Duodenal mucosa (tissue), 2 donors: ENCODE measurements around the gene FGF18.

Experiments used
- H3K27ac ChIP-seq: one replicate; pipeline ENCODE4 v1.7.0; 2013; ENCODE audit warnings: low read depth, low read length
- H3K27me3 ChIP-seq, 2 donors: one replicate each; pipeline ENCODE4 v1.7.0; 2013; ENCODE audit warnings: low read length in 2 of 2, control low read depth in 1 of 2; ENCODE audit not compliant: insufficient read depth in 2 of 2, control insufficient read depth in 1 of 2
- H3K36me3 ChIP-seq, 2 donors: one replicate each; pipeline ENCODE4 v1.7.0; 2013; ENCODE audit warnings: low read length in 2 of 2, control low read depth in 1 of 2; ENCODE audit not compliant: insufficient read depth in 2 of 2, control insufficient read depth in 1 of 2
- H3K4me1 ChIP-seq, 2 donors: one replicate each; pipeline ENCODE4 v1.7.0; 2013; ENCODE audit warnings: low read length in 2 of 2, control low read depth in 1 of 2; ENCODE audit not compliant: insufficient read depth in 2 of 2, control insufficient read depth in 1 of 2
- H3K4me3 ChIP-seq, 2 donors: one replicate each; pipeline ENCODE4 v1.7.0; 2013; ENCODE audit warnings: low read length in 2 of 2, low read depth in 1 of 2
- H3K9ac ChIP-seq, 2 donors: one replicate each; pipeline ENCODE4 v1.7.0; 2013; ENCODE audit warnings: low read length in 2 of 2, low read depth in 1 of 2
- H3K9me3 ChIP-seq, 2 donors: one replicate each; pipeline ENCODE4 v1.7.0; 2013; ENCODE audit warnings: low read length in 2 of 2, control low read depth in 1 of 2; ENCODE audit not compliant: control insufficient read depth in 1 of 2

Gene FGF18

DNA sequence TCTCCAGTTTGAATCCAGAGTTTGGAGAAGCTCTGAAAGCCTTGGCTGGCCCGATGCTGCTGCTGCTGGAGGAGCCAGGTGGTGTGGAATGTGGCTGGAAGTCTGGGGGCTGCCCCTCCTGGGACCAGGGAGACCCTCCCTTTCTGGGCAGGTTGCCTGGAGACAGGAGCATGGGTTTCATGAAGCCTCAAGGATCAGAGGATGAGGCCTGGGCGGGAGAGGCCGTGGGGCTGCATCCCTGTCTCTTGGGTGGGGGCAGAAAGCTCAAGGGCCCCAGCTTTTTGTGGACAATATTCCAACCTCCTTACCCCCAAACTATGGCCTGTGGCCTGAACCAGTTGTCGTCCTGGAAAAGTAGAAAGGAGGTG is 10.1 kb downstream of the FGF18 start:
- Histone ChIP-seq H3K36me3 (no peaks in the 10 kb centered on the region), H3K27me3 (no peaks in the 10 kb centered on the region), H3K27ac (no peak overlapping the region), H3K4me1 (no peaks in the 10 kb centered on the region), H3K9me3 (no peaks in the 10 kb centered on the region), H3K9ac (no peak overlapping the region), H3K4me3 (no peak overlapping the region)

DNA sequence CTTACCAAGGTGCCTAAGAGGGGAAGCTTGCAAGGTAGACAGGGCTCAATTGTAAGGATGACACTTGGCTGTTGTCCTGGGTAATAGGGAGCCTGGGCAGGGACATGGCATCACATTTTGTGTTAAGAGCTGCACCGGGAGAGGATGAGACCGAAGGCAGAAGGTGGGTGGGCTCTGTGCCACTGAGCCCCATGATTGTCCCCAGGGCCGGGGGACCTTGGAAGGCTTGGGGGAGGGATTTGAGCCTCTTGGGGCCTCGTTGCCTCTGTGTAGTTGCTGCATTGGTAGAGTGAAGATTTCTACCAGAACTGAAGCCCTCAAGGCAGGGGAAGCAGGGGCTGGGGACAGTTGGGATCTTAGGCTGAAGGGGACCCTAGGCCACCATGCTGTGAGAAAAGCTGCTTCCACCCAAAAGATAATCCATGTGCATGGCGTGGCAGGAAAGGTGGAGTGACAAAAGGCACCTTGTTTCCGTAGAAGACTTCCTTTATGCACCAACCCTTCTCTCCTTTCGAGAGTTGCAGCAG is 11.9 kb downstream of the FGF18 start:
- no peaks in the 10 kb centered on the region for H3K27me3 ChIP-seq
- H3K36me3 ChIP-seq, result no peaks in the 10 kb centered on the region
- H3K9ac ChIP-seq, result no peak overlapping the region
- no peaks in the 10 kb centered on the region for H3K9me3 ChIP-seq
- H3K4me1 ChIP-seq, result no peaks in the 10 kb centered on the region
- H3K4me3 ChIP-seq, result no peak overlapping the region
- H3K27ac ChIP-seq, result no peak overlapping the region

DNA sequence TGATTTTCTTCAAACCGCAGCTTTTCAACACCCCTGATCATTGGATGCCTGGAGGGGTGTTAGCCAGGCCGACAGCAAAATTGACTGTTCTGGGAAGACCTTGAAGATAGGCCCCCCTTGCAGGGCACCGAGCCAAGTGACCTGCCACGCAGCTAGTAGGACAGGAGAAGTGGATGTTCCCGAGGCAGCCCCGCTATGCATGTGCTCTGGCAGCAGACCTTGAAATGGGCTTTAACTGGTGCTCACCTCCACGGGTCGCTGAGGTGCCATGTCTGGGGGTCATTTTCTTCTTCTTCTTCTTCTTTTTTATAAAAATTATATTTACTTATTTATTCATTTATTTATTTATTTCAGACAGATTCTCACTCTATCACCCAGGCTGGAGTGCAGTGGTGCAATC is 12.6 kb downstream of the FGF18 start:
- Histone ChIP-seq H3K4me1 (no peaks in the 10 kb centered on the region), H3K27ac (no peak overlapping the region), H3K4me3 (no peak overlapping the region), H3K9ac (no peak overlapping the region), H3K36me3 (no peaks in the 10 kb centered on the region), H3K9me3 (no peaks in the 10 kb centered on the region), H3K27me3 (no peaks in the 10 kb centered on the region)

DNA sequence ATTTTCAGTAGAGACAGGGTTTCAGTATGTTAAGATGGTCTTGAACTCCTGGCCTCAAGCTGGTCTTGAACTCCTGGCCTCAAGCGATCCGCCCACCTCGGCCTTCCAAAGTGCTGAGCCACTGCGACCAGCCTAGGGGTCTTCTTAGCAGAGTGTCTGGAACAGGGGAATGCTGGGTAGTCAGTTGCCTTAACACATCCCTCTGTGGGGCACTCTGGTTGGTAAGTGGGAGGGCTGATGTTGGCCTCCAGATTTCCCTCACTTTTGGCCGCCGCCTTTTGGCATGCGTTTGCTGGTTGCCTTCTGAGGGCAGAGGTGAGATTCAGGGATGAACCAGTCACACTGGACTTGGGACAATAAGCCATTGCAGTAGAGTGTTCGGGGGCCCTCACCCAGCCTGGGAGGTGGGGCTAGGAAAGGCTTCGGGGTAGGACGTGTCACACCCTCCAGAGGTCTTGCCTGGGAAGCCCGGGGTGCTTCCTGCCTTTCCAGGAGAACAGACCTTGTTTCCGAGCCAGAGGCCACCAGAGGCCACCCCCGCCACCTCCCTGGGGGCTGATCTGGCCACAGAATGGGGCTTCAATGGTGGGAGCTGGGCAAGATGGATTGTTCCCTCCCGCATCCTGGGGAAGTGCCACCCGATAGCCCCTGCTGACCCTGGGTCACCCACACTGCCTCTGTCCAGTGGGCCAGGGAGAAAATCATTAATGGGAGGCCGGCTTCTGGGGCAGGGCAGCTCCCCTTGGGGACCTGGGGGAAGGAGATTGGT is 13.3 kb downstream of the FGF18 start:
- H3K27ac ChIP-seq, result no peak overlapping the region
- no peak overlapping the region for H3K4me3 ChIP-seq
- H3K4me1 ChIP-seq, result no peaks in the 10 kb centered on the region
- no peaks in the 10 kb centered on the region for H3K9me3 ChIP-seq
- no peak overlapping the region for H3K9ac ChIP-seq
- no peaks in the 10 kb centered on the region for H3K27me3 ChIP-seq
- H3K36me3 ChIP-seq, result no peaks in the 10 kb centered on the region

DNA sequence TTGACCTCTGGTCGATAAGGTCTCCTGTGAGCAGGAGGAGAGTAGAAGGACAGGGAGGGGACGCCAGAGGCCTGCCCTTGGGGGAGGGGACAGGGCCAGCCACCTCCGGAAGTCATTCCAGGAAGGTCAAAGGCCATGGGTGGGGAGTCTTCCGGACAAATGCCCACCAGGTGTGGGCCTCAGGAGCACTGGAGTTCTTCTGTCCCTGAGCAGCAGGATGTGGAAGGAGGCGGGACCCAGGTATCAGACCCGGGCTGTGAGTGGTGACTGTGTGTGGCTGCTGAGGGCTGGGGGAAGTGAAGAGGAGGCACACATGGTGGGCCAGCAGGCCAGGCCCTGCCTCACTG is 13.9 kb downstream of the FGF18 start:
- Histone ChIP-seq H3K9me3 (no peaks in the 10 kb centered on the region), H3K27me3 (no peaks in the 10 kb centered on the region), H3K27ac (no peak overlapping the region), H3K36me3 (no peaks in the 10 kb centered on the region), H3K9ac (no peak overlapping the region), H3K4me3 (no peak overlapping the region), H3K4me1 (no peaks in the 10 kb centered on the region)

DNA sequence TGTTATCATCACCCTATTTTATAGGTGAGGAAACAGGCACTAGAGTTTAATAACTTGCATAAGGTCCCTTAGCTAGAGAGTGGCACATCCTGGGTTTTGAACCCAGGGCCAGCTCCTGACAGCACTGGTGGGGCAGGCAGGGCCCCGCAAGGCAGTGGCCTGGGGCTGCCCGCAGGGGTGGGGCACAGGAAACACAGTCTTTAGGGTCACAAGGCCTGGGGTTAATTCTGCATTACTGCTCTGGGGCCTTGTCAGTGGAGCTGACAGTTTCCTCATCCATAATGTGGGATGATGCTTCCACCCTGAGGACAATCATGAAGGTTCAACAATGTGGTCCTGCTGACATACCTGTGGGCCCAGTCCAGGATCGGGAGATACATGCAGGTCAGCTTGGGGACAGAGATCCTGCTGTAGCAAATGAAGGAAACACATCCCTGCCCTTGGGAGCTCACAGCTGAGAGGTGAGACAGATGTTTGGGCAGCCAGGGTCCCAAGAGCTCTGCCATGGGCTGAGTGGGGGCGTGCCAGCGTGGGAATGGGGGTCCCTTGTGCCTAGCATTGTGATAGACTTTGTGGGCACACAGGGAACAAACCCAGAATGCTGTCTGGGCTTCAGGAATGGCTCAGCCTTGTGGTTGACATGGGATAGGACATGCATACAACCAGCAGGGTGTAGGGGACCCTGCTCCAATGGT is 14.7 kb downstream of the FGF18 start:
- Histone ChIP-seq H3K4me3 (no peak overlapping the region), H3K4me1 (no peaks in the 10 kb centered on the region), H3K36me3 (no peaks in the 10 kb centered on the region)

DNA sequence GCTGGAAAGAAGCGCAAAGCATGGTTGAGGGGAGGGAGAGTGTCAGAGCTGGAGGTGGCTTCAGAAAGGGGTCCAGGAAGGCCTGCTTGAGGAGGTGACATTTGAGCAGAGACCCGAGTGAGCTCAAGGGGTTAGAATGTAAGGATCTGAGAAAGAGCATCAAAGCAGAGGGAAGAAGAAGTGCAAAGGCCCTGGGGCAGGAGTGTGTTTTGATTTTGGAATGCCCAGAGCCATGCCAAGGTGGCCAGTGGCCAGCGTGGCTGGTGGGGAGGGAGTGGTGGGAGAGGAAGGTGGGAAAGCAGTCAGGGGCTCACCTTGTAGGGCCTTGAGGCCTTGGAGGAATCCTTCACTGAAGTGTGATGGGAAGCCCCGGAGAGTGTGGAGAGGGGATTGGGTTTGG is 15.4 kb downstream of the FGF18 start:
- no peaks in the 10 kb centered on the region for H3K9me3 ChIP-seq
- no peaks in the 10 kb centered on the region for H3K36me3 ChIP-seq
- no peaks in the 10 kb centered on the region for H3K4me1 ChIP-seq
- H3K4me3 ChIP-seq, result no peak overlapping the region
- H3K27ac ChIP-seq, result no peak overlapping the region
- H3K9ac ChIP-seq, result no peak overlapping the region
- H3K27me3 ChIP-seq, result no peaks in the 10 kb centered on the region

More for the DNA sequence above, 14.7 kb downstream of the FGF18 start:
- Histone ChIP-seq H3K27ac (no peak overlapping the region), H3K9me3 (no peaks in the 10 kb centered on the region), H3K27me3 (no peaks in the 10 kb centered on the region), H3K9ac (no peak overlapping the region)

DNA sequence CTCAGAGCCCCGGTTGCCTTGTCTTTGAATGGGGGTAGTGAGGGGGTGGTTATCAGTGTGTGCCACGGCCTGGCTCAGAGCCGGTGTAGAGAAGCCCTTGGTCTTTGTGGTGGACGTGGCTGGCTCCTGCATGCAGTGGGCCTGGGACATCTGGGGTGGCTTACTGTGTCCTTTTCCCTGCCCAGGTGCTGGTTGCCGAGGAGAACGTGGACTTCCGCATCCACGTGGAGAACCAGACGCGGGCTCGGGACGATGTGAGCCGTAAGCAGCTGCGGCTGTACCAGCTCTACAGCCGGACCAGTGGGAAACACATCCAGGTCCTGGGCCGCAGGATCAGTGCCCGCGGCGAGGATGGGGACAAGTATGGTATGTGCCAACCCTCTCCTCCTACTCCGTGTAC is 16.5 kb downstream of the FGF18 start:
- Histone ChIP-seq H3K27me3 (no peaks in the 10 kb centered on the region), H3K4me3 (no peak overlapping the region), H3K4me1 (no peaks in the 10 kb centered on the region), H3K36me3 (no peaks in the 10 kb centered on the region), H3K27ac (no peak overlapping the region), H3K9ac (no peak overlapping the region), H3K9me3 (no peaks in the 10 kb centered on the region)

DNA sequence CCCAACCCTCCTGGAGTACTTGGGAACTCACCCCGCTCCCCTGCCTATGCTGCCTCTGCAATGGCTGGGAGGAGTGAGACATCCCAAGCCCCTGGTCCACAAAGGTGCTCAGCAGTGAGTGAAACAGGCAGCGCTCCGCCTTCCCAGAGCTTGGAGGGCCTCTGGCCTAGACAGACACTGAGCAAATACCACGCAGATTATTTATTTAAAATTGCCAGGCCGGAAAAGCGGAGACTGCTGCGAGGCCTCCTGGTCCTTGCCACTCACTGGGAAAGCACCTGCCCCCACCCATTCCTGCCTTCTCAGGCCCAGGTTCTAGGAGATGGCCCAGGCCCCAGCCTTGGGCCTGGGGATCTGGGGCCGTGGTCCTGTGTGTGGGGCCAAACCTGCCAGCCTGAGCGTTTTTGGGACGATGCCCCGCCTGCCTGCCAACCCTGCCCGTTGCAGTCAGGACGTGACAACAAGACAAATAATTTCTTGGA is 17.4 kb downstream of the FGF18 start:
- Histone ChIP-seq H3K9me3 (no peaks in the 10 kb centered on the region), H3K4me1 (no peaks in the 10 kb centered on the region), H3K36me3 (no peaks in the 10 kb centered on the region), H3K4me3 (no peak overlapping the region), H3K9ac (no peak overlapping the region), H3K27me3 (no peaks in the 10 kb centered on the region), H3K27ac (no peak overlapping the region)

DNA sequence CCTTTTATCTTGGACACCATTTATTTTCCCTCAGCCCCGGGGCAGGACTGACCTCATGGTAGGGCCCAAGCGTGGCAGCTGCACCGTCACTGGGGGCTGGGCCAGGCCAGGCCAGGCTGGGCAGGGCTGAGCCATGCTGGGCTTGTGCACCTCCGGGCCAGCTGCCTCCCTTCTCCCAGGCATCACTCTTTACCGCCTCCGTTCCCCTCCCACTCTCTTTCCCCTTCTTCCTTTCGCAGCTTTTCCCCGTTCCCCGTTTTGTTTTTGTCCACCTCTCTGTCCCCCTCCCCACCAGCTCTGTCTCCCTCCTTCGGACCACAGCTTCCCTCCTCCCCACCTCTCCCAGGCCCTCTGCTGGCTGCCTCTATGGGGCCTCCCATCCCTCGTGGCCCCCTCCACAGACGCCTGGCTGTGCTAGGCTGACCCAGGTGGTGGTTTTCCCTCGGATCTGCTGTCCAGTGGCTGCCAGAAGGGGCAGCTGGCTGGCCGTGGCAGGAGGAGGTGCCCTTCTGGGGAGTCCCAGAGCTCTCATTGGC is 17.9 kb downstream of the FGF18 start:
- Histone ChIP-seq H3K4me3 (no peak overlapping the region), H3K27me3 (no peaks in the 10 kb centered on the region), H3K4me1 (no peaks in the 10 kb centered on the region), H3K9ac (no peak overlapping the region), H3K36me3 (no peaks in the 10 kb centered on the region), H3K27ac (no peak overlapping the region), H3K9me3 (no peaks in the 10 kb centered on the region)
